ENCODE data around the gene TSPAN15.

The TSPAN15 gene

DNA sequence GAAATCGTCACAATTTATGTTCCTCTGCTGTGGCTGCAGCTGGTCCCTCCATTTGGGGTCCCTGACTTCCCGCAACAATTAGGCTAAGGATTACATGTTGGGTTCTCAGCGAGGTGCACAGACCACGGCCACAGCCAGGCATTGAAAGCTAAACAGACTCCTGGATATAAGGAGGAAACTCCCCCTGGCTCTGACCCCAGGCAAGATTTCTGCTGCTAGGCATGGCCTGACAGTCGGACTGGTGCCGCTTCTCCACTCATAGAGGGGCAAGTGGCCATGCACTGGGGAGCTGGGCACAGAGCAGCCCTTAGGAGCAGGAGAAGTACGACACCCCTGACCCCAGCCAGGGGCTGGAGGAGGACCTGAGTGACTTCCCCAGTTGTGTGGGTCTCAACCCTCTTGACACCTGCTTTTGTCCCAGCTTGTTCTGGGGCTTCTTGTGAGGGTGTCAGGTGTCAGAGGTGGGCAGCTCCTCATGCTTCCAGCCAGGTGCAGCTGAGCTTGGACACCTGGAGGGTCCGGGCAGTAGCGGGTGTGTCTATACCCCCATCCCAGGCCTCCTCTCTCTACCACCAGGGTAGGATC is 38.3 kb downstream of the TSPAN15 start:
- TF ChIP-seq, protein P1, sequence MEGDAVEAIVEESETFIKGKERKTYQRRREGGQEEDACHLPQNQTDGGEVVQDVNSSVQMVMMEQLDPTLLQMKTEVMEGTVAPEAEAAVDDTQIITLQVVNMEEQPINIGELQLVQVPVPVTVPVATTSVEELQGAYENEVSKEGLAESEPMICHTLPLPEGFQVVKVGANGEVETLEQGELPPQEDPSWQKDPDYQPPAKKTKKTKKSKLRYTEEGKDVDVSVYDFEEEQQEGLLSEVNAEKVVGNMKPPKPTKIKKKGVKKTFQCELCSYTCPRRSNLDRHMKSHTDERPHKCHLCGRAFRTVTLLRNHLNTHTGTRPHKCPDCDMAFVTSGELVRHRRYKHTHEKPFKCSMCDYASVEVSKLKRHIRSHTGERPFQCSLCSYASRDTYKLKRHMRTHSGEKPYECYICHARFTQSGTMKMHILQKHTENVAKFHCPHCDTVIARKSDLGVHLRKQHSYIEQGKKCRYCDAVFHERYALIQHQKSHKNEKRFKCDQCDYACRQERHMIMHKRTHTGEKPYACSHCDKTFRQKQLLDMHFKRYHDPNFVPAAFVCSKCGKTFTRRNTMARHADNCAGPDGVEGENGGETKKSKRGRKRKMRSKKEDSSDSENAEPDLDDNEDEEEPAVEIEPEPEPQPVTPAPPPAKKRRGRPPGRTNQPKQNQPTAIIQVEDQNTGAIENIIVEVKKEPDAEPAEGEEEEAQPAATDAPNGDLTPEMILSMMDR (IDR thresholded peaks at IDR 0.05; ENCODE audit: insufficient read depth, low read length, poor library complexity, severe bottlenecking), result no peak
- Histone ChIP-seq H3K27me3 (replicated peaks; ENCODE audit: control insufficient read depth, insufficient read depth, low read length) (no peaks in the 10 kb centered on the region), H3K36me3 (ENCODE audit: control insufficient read depth, insufficient read depth, low read length) (no peaks in the 10 kb centered on the region), H3K4me3 (replicated peaks; ENCODE audit: low read depth, low read length) (no peak overlapping the region)
- no peak for DNase-seq (ENCODE audit: extremely low read depth, insufficient read length)

GRCh38 chr10:69490876-69491275 is 39.6 kb downstream of the TSPAN15 start:
- no peak for DNase-seq (ENCODE audit: extremely low read depth, insufficient read length)
- H3K27me3 ChIP-seq (replicated peaks; ENCODE audit: control insufficient read depth, insufficient read depth, low read length), result no peaks in the 10 kb centered on the region
- H3K4me3 ChIP-seq (replicated peaks; ENCODE audit: low read depth, low read length), result no peak overlapping the region
- TF ChIP-seq, protein P1 (IDR thresholded peaks at IDR 0.05; ENCODE audit: insufficient read depth, low read length, poor library complexity, severe bottlenecking), result no peak
- no peaks in the 10 kb centered on the region for H3K36me3 ChIP-seq (ENCODE audit: control insufficient read depth, insufficient read depth, low read length)

DNA sequence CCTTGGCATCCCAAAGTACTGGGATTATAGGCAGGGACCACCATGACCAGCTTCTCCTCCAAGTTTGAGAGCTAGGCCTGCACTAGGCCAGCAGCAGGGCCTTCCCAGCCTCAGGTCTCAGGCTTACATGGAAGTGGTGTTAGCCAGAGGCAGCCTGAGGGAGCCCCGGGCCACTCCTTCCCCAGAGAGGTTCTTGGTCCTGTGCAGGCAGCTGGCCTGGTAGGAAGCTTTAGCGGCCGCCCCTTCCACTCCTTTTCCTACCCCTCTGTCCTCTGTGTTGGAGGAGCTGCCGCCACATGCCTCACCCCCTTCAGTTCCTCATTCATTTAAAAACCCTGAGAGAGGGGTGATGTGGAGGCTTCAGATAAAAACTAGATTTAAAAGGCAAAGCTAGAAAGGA is 40.3 kb downstream of the TSPAN15 start:
- no peak for DNase-seq (ENCODE audit: extremely low read depth, insufficient read length)
- H3K4me3 ChIP-seq (replicated peaks; ENCODE audit: low read depth, low read length), result no peak overlapping the region
- TF ChIP-seq, protein P1 (IDR thresholded peaks at IDR 0.05; ENCODE audit: insufficient read depth, low read length, poor library complexity, severe bottlenecking), result no peak
- H3K27me3 ChIP-seq (replicated peaks; ENCODE audit: control insufficient read depth, insufficient read depth, low read length), result no peaks in the 10 kb centered on the region
- H3K36me3 ChIP-seq (ENCODE audit: control insufficient read depth, insufficient read depth, low read length), result no peaks in the 10 kb centered on the region

- Histone ChIP-seq H3K36me3 (ENCODE audit: control insufficient read depth, insufficient read depth, low read length) (no peaks in the 10 kb centered on the region), H3K27me3 (replicated peaks; ENCODE audit: control insufficient read depth, insufficient read depth, low read length) (no peaks in the 10 kb centered on the region), H3K4me3 (replicated peaks; ENCODE audit: low read depth, low read length) (no peak overlapping the region)
- TF ChIP-seq, protein P1 (IDR thresholded peaks at IDR 0.05; ENCODE audit: insufficient read depth, low read length, poor library complexity, severe bottlenecking), result no peak
- no peak for DNase-seq (ENCODE audit: extremely low read depth, insufficient read length)
Observed at GRCh38 chr10:69492091-69492745, 41.0 kb downstream of the TSPAN15 start.

GRCh38 chr10:69492746-69493462 is 41.6 kb downstream of the TSPAN15 start:
- TF ChIP-seq, protein P1 (IDR thresholded peaks at IDR 0.05; ENCODE audit: insufficient read depth, low read length, poor library complexity, severe bottlenecking), result no peak
- DNase-seq (ENCODE audit: extremely low read depth, insufficient read length), result no peak
- no peaks in the 10 kb centered on the region for H3K27me3 ChIP-seq (replicated peaks; ENCODE audit: control insufficient read depth, insufficient read depth, low read length)
- no peaks in the 10 kb centered on the region for H3K36me3 ChIP-seq (ENCODE audit: control insufficient read depth, insufficient read depth, low read length)
- H3K4me3 ChIP-seq (replicated peaks; ENCODE audit: low read depth, low read length), result no peak overlapping the region

Measured in GM06990 (cell line).